NCI-H524 (cell line): ENCODE results near the gene BIN1.

Experiments used
- DNase-seq, 2 experiments: peaks; one replicate each; lab custom pipeline; 2025; lab: John Stamatoyannopoulos, UW

The BIN1 gene

GRCh38 chr2:127104166-127104660, 2.7 kb downstream of the BIN1 start:
- no peak for DNase-seq

GRCh38 chr2:127103243-127104165, 3.5 kb downstream of the BIN1 start:
- DNase-seq = no peak

- no peak for DNase-seq
These were observed 4.3 kb downstream of the BIN1 start for GRCh38 chr2:127102521-127103242.

GRCh38 chr2:127101756-127102477, 5.0 kb downstream of the BIN1 start:
- no peak for DNase-seq

- no peak for DNase-seq
These were observed 5.8 kb downstream of the BIN1 start for GRCh38 chr2:127101048-127101611.

- DNase-seq = no peak
These were observed 6.5 kb downstream of the BIN1 start for GRCh38 chr2:127100251-127101047.

- DNase-seq = no peak
These were observed 8.2 kb downstream of the BIN1 start for GRCh38 chr2:127098711-127099110.

- DNase-seq = no peak
These were observed 8.9 kb downstream of the BIN1 start for GRCh38 chr2:127097841-127098651.

GRCh38 chr2:127097471-127097765, 9.5 kb downstream of the BIN1 start:
- no peak for DNase-seq

GRCh38 chr2:127096718-127097470, 10.1 kb downstream of the BIN1 start:
- DNase-seq = no peak

GRCh38 chr2:127096280-127096679, 10.7 kb downstream of the BIN1 start:
- DNase-seq = no peak

GRCh38 chr2:127095784-127096183, 11.2 kb downstream of the BIN1 start:
- DNase-seq = no peak

GRCh38 chr2:127095367-127095641, 11.7 kb downstream of the BIN1 start:
- DNase-seq = no peak

GRCh38 chr2:127094509-127095366, 12.2 kb downstream of the BIN1 start:
- no peak for DNase-seq

GRCh38 chr2:127093648-127094210, 13.2 kb downstream of the BIN1 start:
- no peak for DNase-seq

GRCh38 chr2:127092901-127093516, 13.9 kb downstream of the BIN1 start:
- no peak for DNase-seq

- no peak for DNase-seq
These were observed 14.6 kb downstream of the BIN1 start for GRCh38 chr2:127092306-127092705.

- DNase-seq = no peak
These were observed 15.1 kb downstream of the BIN1 start for GRCh38 chr2:127091886-127092285.
